Stimulated activated CD8-positive, alpha-beta memory T cell treated with anti-CD3 and anti-CD28 coated beads, Interleukin-12 subunit alpha, Interleukin-12 subunit beta, amount 100 ng/mL, for 24 hours (primary cell): Measurements from ENCODE around the gene CLINT1.
"Not testable (repeated sequence)": the region's sequence is repeated elsewhere in the genome, so short reads cannot be mapped to it uniquely, and the experiment has no call there.

Experiments used
- DNase-seq: peaks from one replicate; pipeline ENCODE4 v3.0.0-alpha.2; 2020; ENCODE audit errors: extremely low read depth

Gene CLINT1

GRCh38 chr5:157862183-157862851 is 3.4 kb upstream of the CLINT1 start:
- no peak for DNase-seq

- DNase-seq = no peak
Measured at GRCh38 chr5:157860898-157861890, 2.2 kb upstream of the CLINT1 start.

GRCh38 chr5:157859227-157859575 is 256 bp upstream of the CLINT1 start:
- DNase-seq = no peak

GRCh38 chr5:157857816-157858526 is 974 bp downstream of the CLINT1 start:
- no peak for DNase-seq

GRCh38 chr5:157855404-157855994 is 3.4 kb downstream of the CLINT1 start:
- DNase-seq = no peak

- DNase-seq = not testable (repeated sequence)
Measured at GRCh38 chr5:157853365-157853764, 5.6 kb downstream of the CLINT1 start.

GRCh38 chr5:157845914-157846598 is 12.9 kb downstream of the CLINT1 start:
- DNase-seq = no peak

- DNase-seq = no peak
Measured at GRCh38 chr5:157842787-157843186, 16.2 kb downstream of the CLINT1 start.

GRCh38 chr5:157842185-157842584 is 16.8 kb downstream of the CLINT1 start:
- DNase-seq = no peak

GRCh38 chr5:157839157-157839795 is 19.7 kb downstream of the CLINT1 start:
- no peak for DNase-seq

- DNase-seq = no peak
Measured at GRCh38 chr5:157836121-157836753, 22.7 kb downstream of the CLINT1 start.

GRCh38 chr5:157835041-157835440 is 23.9 kb downstream of the CLINT1 start:
- no peak for DNase-seq

GRCh38 chr5:157828944-157829639 is 29.9 kb downstream of the CLINT1 start:
- no peak for DNase-seq

- DNase-seq = no peak
Measured at GRCh38 chr5:157828105-157828943, 30.6 kb downstream of the CLINT1 start.

- no peak for DNase-seq
Measured at GRCh38 chr5:157827423-157827822, 31.5 kb downstream of the CLINT1 start.

GRCh38 chr5:157823655-157824054 is 35.3 kb downstream of the CLINT1 start:
- DNase-seq = no peak

- DNase-seq = no peak
Measured at GRCh38 chr5:157821822-157822622, 36.9 kb downstream of the CLINT1 start.

- no peak for DNase-seq
Measured at GRCh38 chr5:157821405-157821804, 37.5 kb downstream of the CLINT1 start.
